Mononuclear cell (primary cell): ENCODE measurements around the gene GDPD1. TPM values are rescaled to one million over a fixed set of nuclear protein-coding genes. Genes with fewer than 3 reads are reported as not detected.
"Not testable (repeated sequence)": the region's sequence is repeated elsewhere in the genome, so short reads cannot be mapped to it uniquely, and the experiment has no call there.

Experiments used
- H3K27me3 ChIP-seq: 2 replicates; pipeline ENCODE4 v1.6.0; 2011; ENCODE audit warnings: low read length, control low read depth; ENCODE audit not compliant: insufficient read depth
- H3K4me1 ChIP-seq: 2 replicates; pipeline ENCODE4 v1.5.1; 2011; ENCODE audit warnings: mild to moderate bottlenecking, low read length, control low read depth; ENCODE audit not compliant: insufficient read depth
- H3K4me3 ChIP-seq: 2 replicates; pipeline ENCODE4 v1.5.1; 2011; ENCODE audit warnings: mild to moderate bottlenecking, low read length, moderate library complexity
- H3K9me3 ChIP-seq: 2 replicates; pipeline ENCODE4 v1.5.1; 2011; ENCODE audit warnings: low read depth, mild to moderate bottlenecking, control low read depth, low read length
- total RNA-seq: library from RNA; depleted of rRNA; stranded (reverse); fragments of >200 nt; gene quantifications from one replicate; pipeline ENCODE4 v1.2.3, GENCODE V29; 2012

GDPD1 gene
- total RNA-seq, 1 donor, result 0.84 TPM

GRCh38 chr17:59219992-59220327 lies 351 bp upstream of the GDPD1 start:
- Histone ChIP-seq H3K27me3 (no peaks in the 10 kb centered on the region), H3K4me3 (peak overlapping the region; percentile 89), H3K4me1 (peaks cover 12% of the 10 kb centered on the region), H3K9me3 (no peaks in the 10 kb centered on the region)

- Histone ChIP-seq H3K4me1 (peaks cover 12% of the 10 kb centered on the region), H3K27me3 (no peaks in the 10 kb centered on the region), H3K4me3 (peak overlapping the region; percentile 89), H3K9me3 (no peaks in the 10 kb centered on the region)
Measured at GRCh38 chr17:59221159-59221847, 992 bp downstream of the GDPD1 start.

DNA sequence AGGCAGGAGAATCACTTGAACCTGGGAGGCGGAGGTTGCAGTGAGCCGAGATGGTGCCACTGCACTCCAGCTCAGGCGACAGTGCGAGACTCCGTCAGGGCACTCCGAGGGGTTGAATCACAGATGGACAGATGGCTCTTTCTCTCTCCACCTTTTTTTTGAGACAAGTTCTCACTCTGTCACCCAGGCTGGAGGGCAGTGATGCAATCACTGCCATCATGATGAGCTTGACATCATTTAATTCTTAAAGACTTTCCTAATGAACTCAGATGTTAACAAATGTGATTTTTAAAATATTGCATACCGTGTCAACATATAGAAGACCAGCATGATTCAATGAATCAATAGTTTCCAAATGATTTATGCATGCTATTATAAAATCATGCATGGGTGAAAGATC lies 3.5 kb downstream of the GDPD1 start:
- H3K9me3 ChIP-seq, result no peaks in the 10 kb centered on the region
- no peaks in the 10 kb centered on the region for H3K27me3 ChIP-seq
- H3K4me3 ChIP-seq, result no peak overlapping the region
- H3K4me1 ChIP-seq, result peaks cover 12% of the 10 kb centered on the region

GRCh38 chr17:59228588-59228987 lies 8.3 kb downstream of the GDPD1 start:
- H3K4me3 ChIP-seq, H3K4me1 ChIP-seq, H3K9me3 ChIP-seq, H3K27me3 ChIP-seq: not testable (repeated sequence)

DNA sequence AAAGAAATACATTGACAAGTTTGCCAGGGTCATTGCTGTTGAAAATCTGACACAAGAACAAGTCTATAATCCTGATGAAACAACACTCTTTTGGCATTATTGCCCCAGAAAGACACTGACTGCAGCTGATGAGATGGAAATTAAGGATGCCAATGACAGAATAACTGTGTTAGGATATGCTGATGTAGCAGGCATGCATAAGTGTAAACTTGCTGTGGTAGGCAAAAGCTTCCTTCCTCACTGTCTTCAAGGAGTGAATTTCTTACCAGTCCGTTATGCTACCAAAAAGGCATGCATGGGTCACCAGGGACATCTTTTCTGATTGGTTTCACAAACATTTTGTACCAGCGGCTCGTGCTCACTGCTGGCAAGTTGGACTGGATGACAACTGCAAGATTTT lies 10.5 kb downstream of the GDPD1 start:
- no peak overlapping the region for H3K4me3 ChIP-seq
- no peaks in the 10 kb centered on the region for H3K9me3 ChIP-seq
- H3K4me1 ChIP-seq, result no peaks in the 10 kb centered on the region
- H3K27me3 ChIP-seq, result no peaks in the 10 kb centered on the region

DNA sequence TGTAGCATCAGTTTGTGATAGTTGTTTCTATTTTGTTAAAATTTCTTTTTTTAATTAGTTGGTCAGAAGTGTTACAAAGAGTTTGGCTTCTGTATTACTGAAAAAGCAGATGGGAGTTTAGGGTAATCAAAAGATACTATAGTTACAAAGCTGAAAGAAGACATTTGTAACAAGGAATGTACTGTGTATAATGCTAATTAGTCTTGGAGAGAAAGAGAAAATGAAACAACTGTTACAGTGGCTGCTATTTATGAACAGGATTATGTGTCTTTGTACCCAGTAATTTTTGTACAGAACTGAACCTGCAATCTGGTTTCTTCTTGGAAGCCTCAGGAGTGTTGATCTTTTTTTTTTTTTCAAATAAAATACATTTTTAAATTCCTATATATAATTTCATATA lies 14.3 kb downstream of the GDPD1 start:
- Histone ChIP-seq H3K27me3 (no peaks in the 10 kb centered on the region), H3K4me3 (no peak overlapping the region), H3K9me3 (no peaks in the 10 kb centered on the region), H3K4me1 (no peaks in the 10 kb centered on the region)

DNA sequence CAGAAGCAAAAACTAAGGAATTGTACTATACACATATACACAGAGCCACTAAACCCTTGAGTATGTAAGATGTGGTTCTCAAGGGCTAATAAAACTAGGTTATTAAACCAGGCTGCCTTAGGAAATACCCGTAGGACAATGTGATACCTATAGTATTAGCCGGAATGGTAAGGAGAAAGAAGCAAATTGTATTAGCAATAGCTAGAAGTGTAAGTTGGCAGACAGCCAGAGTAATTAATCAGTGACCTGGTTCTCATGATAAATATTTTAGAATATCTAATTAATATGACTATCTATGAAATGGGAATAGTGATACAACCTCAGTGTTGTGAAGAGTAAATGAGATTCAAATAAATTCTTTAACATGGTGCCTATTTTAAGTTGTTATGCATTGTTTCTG lies 18.6 kb downstream of the GDPD1 start:
- Histone ChIP-seq H3K27me3 (no peaks in the 10 kb centered on the region), H3K9me3 (no peaks in the 10 kb centered on the region), H3K4me3 (no peak overlapping the region), H3K4me1 (no peaks in the 10 kb centered on the region)

DNA sequence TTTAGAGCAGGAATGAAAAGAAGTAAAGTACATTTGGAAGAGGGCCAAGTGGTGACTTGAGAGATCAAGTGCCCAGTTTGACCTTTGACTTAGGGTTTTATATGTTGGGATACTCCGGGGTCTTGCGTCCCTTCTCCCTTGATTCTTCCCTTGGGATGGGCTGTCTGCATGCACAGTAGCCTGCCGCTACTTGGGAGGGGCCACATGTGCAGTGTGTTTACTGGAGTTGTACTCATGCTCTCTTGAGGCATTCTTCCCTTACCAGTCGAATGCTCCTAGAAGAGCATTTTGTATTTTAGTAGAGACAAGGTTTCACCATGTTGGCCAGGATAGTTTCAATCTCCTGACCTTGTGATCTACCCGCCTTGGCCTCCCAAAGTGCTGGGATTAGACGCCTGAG lies 23.8 kb downstream of the GDPD1 start:
- H3K4me3 ChIP-seq, result no peak overlapping the region
- H3K27me3 ChIP-seq, result no peaks in the 10 kb centered on the region
- H3K9me3 ChIP-seq, result no peaks in the 10 kb centered on the region
- no peaks in the 10 kb centered on the region for H3K4me1 ChIP-seq

GRCh38 chr17:59254742-59255141 lies 34.4 kb downstream of the GDPD1 start:
- no peaks in the 10 kb centered on the region for H3K27me3 ChIP-seq
- no peaks in the 10 kb centered on the region for H3K9me3 ChIP-seq

GRCh38 chr17:59257101-59257500 lies 36.8 kb downstream of the GDPD1 start:
- Histone ChIP-seq H3K4me1 (no peaks in the 10 kb centered on the region), H3K27me3 (no peaks in the 10 kb centered on the region), H3K9me3 (no peaks in the 10 kb centered on the region), H3K4me3 (no peak overlapping the region)

More at GRCh38 chr17:59254742-59255141, 34.4 kb downstream of the GDPD1 start:
- H3K4me3 ChIP-seq, result no peak overlapping the region
- H3K4me1 ChIP-seq, result no peaks in the 10 kb centered on the region

- no peaks in the 10 kb centered on the region for H3K4me1 ChIP-seq
- H3K27me3 ChIP-seq, result no peaks in the 10 kb centered on the region
- H3K4me3 ChIP-seq, result no peak overlapping the region
- no peaks in the 10 kb centered on the region for H3K9me3 ChIP-seq
Measured at GRCh38 chr17:59260722-59261121, 40.4 kb downstream of the GDPD1 start.

GRCh38 chr17:59266745-59267144 lies 46.4 kb downstream of the GDPD1 start:
- H3K27me3 ChIP-seq, result no peaks in the 10 kb centered on the region
- H3K4me1 ChIP-seq, result no peaks in the 10 kb centered on the region
- no peaks in the 10 kb centered on the region for H3K9me3 ChIP-seq
- H3K4me3 ChIP-seq, result no peak overlapping the region

DNA sequence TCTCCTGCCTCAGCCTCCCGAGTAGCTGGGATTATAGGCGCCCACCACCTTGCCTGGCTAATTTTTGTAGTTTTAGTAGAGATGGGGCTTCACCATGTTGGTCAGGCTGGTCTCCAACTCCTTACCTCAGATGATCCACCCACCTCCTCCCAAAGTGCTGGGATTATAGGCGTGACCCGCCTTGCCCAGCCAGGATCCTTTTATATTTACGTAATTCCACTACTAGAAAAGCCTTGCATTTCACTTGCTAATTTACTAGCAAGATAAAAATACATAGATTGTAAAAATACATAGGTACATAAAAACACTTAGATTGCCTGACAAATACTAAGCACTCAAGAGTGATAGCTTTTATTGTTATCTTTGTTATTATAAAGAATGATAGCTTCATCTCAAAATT lies 47.5 kb downstream of the GDPD1 start:
- Histone ChIP-seq H3K9me3 (no peaks in the 10 kb centered on the region), H3K27me3 (no peaks in the 10 kb centered on the region), H3K4me1 (no peaks in the 10 kb centered on the region), H3K4me3 (no peak overlapping the region)

- Histone ChIP-seq H3K27me3 (no peaks in the 10 kb centered on the region), H3K4me3 (no peak overlapping the region), H3K9me3 (no peaks in the 10 kb centered on the region), H3K4me1 (no peaks in the 10 kb centered on the region)
Measured at GRCh38 chr17:59275618-59276017, 55.3 kb downstream of the GDPD1 start.

- Histone ChIP-seq H3K9me3 (no peaks in the 10 kb centered on the region), H3K4me1 (no peaks in the 10 kb centered on the region), H3K4me3 (no peak overlapping the region), H3K27me3 (no peaks in the 10 kb centered on the region)
Measured at GRCh38 chr17:59277031-59277430, 56.7 kb downstream of the GDPD1 start.

GRCh38 chr17:59278406-59278805 lies 58.1 kb downstream of the GDPD1 start:
- no peaks in the 10 kb centered on the region for H3K27me3 ChIP-seq
- no peak overlapping the region for H3K4me3 ChIP-seq
- H3K4me1 ChIP-seq, result no peaks in the 10 kb centered on the region
- no peaks in the 10 kb centered on the region for H3K9me3 ChIP-seq
